CD4-positive, alpha-beta T cell (primary cell): ENCODE results near the gene SNAP47. TPM values are rescaled to one million over a fixed set of nuclear protein-coding genes. Genes with fewer than 3 reads are reported as not detected.

ENCODE experiments used
- ATAC-seq: fragments of 200-7000 bp; cut with Tn5 transposase; one replicate; pipeline ENCODE4 v1.10.0; 2022; ENCODE audit warnings: mild to moderate bottlenecking; ENCODE audit not compliant: poor library complexity
- CTCF ChIA-PET: fragments of 350-600 bp; sonication (Branson Sonifier 250); formaldehyde crosslinking; loops from one replicate; lab custom pipeline; 2021; ENCODE audit warnings: antibody characterized with exemption, inconsistent platforms; lab: Charles Lee
- POLR2A ChIA-PET: fragments of 350-600 bp; sonication (Branson Sonifier 250); formaldehyde crosslinking; loops from one replicate; lab custom pipeline; 2021; ENCODE audit warnings: antibody characterized with exemption, inconsistent platforms; lab: Charles Lee
- DNase-seq, 14 experiments: peaks; one replicate each; pipeline ENCODE4 v3.0.0-alpha.2; 2013 to 2020; ENCODE audit warnings: mixed read lengths in 2 of 14
- H3K27ac ChIP-seq, 2 donors: one replicate each; pipeline versions ENCODE4 v1.5.1 to v1.7.0; 2013; ENCODE audit warnings: low read length in 2 of 2, low read depth in 1 of 2, mild to moderate bottlenecking in 1 of 2
- H3K27me3 ChIP-seq, 2 experiments: 1 replicate in 1 of 2; 2 replicates in 1 of 2; pipeline versions ENCODE4 v1.6.1 to v1.7.0; 2013; ENCODE audit warnings: low read length in 2 of 2, control low read depth in 1 of 2, mild to moderate bottlenecking in 1 of 2, moderate library complexity in 1 of 2; ENCODE audit not compliant: insufficient read depth in 2 of 2, control insufficient read depth in 1 of 2
- H3K36me3 ChIP-seq: one replicate; pipeline ENCODE4 v1.6.1; 2013; ENCODE audit warnings: low read length, control low read depth; ENCODE audit not compliant: insufficient read depth
- H3K4me1 ChIP-seq: one replicate; pipeline ENCODE4 v1.6.1; 2013; ENCODE audit warnings: low read length, control low read depth; ENCODE audit not compliant: insufficient read depth
- H3K4me3 ChIP-seq: one replicate; pipeline ENCODE4 v1.5.1; 2013; ENCODE audit warnings: mild to moderate bottlenecking, low read length, moderate library complexity
- H3K9me3 ChIP-seq, 2 experiments: 1 replicate in 1 of 2; 2 replicates in 1 of 2; pipeline versions ENCODE4 v1.6.1 to v1.7.0; 2013; ENCODE audit warnings: low read length in 2 of 2, mild to moderate bottlenecking in 2 of 2, control low read depth in 1 of 2, moderate library complexity in 1 of 2; ENCODE audit not compliant: control insufficient read depth in 1 of 2, insufficient read depth in 1 of 2
- H3K27ac Mint-ChIP-seq: one replicate; pipeline ENCODE4 v1.8.0; 2020; ENCODE audit warnings: mixed read lengths
- H3K27me3 Mint-ChIP-seq: one replicate; pipeline ENCODE4 v1.8.0; 2021; ENCODE audit warnings: mixed read lengths
- H3K36me3 Mint-ChIP-seq: one replicate; pipeline ENCODE4 v1.8.0; 2021; ENCODE audit warnings: low read depth, mixed read lengths
- H3K4me1 Mint-ChIP-seq: one replicate; pipeline ENCODE4 v1.8.0; 2021; ENCODE audit warnings: low read depth, mixed read lengths
- H3K4me3 Mint-ChIP-seq: one replicate; pipeline ENCODE4 v1.8.0; 2020; ENCODE audit warnings: mild to moderate bottlenecking, mixed read lengths
- H3K9me3 Mint-ChIP-seq: one replicate; pipeline ENCODE4 v1.8.0; 2020; ENCODE audit warnings: mixed read lengths
- intact Hi-C, 2 experiments: fragments of 100-400 bp; cut with DNase I in 1 of 2; cut with micrococcal nuclease in 1 of 2; formaldehyde crosslinking; loops; one replicate each; pipeline versions ENCODE4 v1.15.1 to v1.9.0; 2023 to 2025; cut with DNase I, micrococcal nuclease
- total RNA-seq, 174 experiments: library from RNA in 2 of 174; stranded (reverse) in 2 of 174; gene quantifications; one replicate each; pipeline ENCODE4 v1.2.3 and lab custom pipeline; 2021 to 2026
- TF ChIP-seq, protein P1 (sequence below): fragments of 200-600 bp; IDR thresholded peaks from one replicate; pipeline ENCODE4 v1.8.0; 2022; ENCODE audit warnings: antibody characterized with exemption, mild to moderate bottlenecking

SNAP47 gene
- total RNA-seq, 2 experiments from 2014 or later, result 12.8 to 14.0 TPM

DNA sequence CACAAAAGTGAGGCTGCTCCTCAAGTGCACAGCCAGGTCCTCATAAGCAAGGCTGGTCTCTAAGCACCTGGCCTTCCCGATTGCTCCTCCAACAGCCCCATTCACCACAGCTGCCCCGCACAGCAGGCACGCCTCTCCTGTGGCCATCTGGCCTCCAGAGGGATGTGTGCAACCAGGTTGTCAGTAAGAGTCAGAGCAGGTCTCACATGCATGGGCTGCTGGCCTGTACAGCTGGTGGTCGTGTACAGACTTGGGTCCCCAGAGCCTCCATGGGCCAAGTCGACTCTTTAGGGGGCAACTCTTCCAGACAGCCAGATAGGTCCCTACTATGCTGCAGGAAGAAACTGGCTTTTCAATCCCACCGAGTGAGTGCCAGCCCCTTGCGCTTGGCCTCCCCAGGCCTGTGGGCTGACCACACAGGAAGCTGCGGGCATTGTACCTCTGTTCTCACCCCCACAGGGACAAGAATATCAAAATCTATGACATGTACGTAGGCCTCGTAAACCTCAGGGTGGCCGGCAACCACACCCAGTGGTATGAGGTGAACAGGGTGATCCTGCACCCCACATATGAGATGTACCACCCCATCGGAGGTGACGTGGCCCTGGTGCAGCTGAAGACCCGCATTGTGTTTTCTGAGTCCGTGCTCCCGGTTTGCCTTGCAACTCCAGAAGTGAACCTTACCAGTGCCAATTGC is 81.7 kb downstream of the SNAP47 start:
- Mint-ChIP-seq H3K9me3 (peaks cover 14% of the 10 kb centered on the region), H3K27ac (no peak overlapping the region), H3K36me3 (peaks cover 15% of the 10 kb centered on the region), H3K27me3 (no peaks in the 10 kb centered on the region), H3K4me3 (no peak overlapping the region), H3K4me1 (no peaks in the 10 kb centered on the region)
- POLR2A ChIA-PET, result no interaction called here
- CTCF ChIA-PET, result no interaction called here
- ATAC-seq, result no peak
- no peaks in the 10 kb centered on the region for H3K36me3 ChIP-seq
- no peak overlapping the region for H3K4me3 ChIP-seq
- peaks cover 5% of the 10 kb centered on the region for H3K4me1 ChIP-seq
- peak in 1 of 14 experiments; percentile 31 for DNase-seq
- H3K27me3 ChIP-seq, result no peaks in the 10 kb centered on the region
- no peak overlapping the region for H3K27ac ChIP-seq
- intact Hi-C loops, result no loop called here
- H3K9me3 ChIP-seq, result peaks cover 16 to 30% of the 10 kb centered on the region in 2 experiments
- TF ChIP-seq, protein P1, sequence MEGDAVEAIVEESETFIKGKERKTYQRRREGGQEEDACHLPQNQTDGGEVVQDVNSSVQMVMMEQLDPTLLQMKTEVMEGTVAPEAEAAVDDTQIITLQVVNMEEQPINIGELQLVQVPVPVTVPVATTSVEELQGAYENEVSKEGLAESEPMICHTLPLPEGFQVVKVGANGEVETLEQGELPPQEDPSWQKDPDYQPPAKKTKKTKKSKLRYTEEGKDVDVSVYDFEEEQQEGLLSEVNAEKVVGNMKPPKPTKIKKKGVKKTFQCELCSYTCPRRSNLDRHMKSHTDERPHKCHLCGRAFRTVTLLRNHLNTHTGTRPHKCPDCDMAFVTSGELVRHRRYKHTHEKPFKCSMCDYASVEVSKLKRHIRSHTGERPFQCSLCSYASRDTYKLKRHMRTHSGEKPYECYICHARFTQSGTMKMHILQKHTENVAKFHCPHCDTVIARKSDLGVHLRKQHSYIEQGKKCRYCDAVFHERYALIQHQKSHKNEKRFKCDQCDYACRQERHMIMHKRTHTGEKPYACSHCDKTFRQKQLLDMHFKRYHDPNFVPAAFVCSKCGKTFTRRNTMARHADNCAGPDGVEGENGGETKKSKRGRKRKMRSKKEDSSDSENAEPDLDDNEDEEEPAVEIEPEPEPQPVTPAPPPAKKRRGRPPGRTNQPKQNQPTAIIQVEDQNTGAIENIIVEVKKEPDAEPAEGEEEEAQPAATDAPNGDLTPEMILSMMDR, result no peak

DNA sequence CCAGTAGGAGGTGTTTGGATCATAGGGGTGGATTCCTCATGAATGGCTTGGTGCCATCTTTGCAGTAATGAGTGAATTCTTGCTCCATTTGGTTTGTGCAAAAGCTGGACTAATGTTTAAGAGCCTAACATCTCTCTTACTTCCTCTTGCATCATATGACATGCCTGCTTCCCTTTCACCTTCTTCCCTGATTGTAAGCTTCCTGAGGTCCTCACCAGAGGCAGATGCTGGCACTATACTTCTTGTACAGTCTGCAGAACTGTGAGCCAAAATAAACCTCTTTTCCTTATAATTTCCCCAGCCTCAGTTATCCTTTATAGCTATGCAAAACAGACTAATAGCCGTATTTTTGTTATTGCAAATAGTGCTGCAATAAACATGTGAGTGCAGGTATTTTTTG is 88.3 kb downstream of the SNAP47 start:
- intact Hi-C loops, result no loop called here
- Histone ChIP-seq H3K9me3 (peaks cover 3 to 10% of the 10 kb centered on the region in 2 experiments), H3K27ac (no peak overlapping the region), H3K4me3 (no peak overlapping the region), H3K27me3 (no peaks in the 10 kb centered on the region), H3K36me3 (no peaks in the 10 kb centered on the region), H3K4me1 (peaks cover 3% of the 10 kb centered on the region)
- POLR2A ChIA-PET, result no interaction called here
- ATAC-seq (no peak), DNase-seq (no peak)
- Mint-ChIP-seq H3K4me3 (no peak overlapping the region), H3K27me3 (peaks cover 14% of the 10 kb centered on the region), H3K9me3 (peaks cover 19% of the 10 kb centered on the region), H3K4me1 (peaks cover 13% of the 10 kb centered on the region), H3K36me3 (peaks cover 3% of the 10 kb centered on the region), H3K27ac (no peak overlapping the region)
- TF ChIP-seq, protein P1, result no peak
- CTCF ChIA-PET, result no interaction called here

- intact Hi-C loops, result no loop called here
- Mint-ChIP-seq H3K4me1 (peaks cover 18% of the 10 kb centered on the region), H3K9me3 (peaks cover 19% of the 10 kb centered on the region), H3K27ac (no peak overlapping the region), H3K36me3 (peaks cover 8% of the 10 kb centered on the region), H3K4me3 (no peak overlapping the region), H3K27me3 (peaks cover 14% of the 10 kb centered on the region)
- Histone ChIP-seq H3K36me3 (no peaks in the 10 kb centered on the region), H3K4me1 (peaks cover 4% of the 10 kb centered on the region), H3K27ac (no peak overlapping the region), H3K4me3 (no peak overlapping the region), H3K27me3 (no peaks in the 10 kb centered on the region), H3K9me3 (peaks cover 8 to 10% of the 10 kb centered on the region in 2 experiments)
- ChIA-PET POLR2A (no interaction called here), CTCF (no interaction called here)
- TF ChIP-seq, protein P1, result no peak
- DNase-seq (no peak), ATAC-seq (no peak)
Measured at GRCh38 chr1:227824204-227824603, 89.0 kb downstream of the SNAP47 start.
